Stimulated activated CD4-positive, alpha-beta T cell treated with anti-CD3 and anti-CD28 coated beads, Interleukin-4, amount 100 ng/mL, for 48 hours (primary cell): ENCODE results near the gene GALNS.
A peak's percentile ranks its signal among the peaks of the same experiment; 100 is the strongest.
"Not testable (repeated sequence)": the region's sequence is repeated elsewhere in the genome, so short reads cannot be mapped to it uniquely, and the experiment has no call there.

Experiments
- DNase-seq, 2 donors: peaks; one replicate each; pipeline ENCODE4 v3.0.0-alpha.2; 2020; ENCODE audit warnings: low read depth in 2 of 2

The GALNS gene, protein sequence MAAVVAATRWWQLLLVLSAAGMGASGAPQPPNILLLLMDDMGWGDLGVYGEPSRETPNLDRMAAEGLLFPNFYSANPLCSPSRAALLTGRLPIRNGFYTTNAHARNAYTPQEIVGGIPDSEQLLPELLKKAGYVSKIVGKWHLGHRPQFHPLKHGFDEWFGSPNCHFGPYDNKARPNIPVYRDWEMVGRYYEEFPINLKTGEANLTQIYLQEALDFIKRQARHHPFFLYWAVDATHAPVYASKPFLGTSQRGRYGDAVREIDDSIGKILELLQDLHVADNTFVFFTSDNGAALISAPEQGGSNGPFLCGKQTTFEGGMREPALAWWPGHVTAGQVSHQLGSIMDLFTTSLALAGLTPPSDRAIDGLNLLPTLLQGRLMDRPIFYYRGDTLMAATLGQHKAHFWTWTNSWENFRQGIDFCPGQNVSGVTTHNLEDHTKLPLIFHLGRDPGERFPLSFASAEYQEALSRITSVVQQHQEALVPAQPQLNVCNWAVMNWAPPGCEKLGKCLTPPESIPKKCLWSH

GRCh38 chr16:88856828-88857727 is at the start of gene GALNS, which contains the start of gene TRAPPC2L:
TSS of gene GALNS (minus strand) at chr16:88856947. CDS start at chr16:88856877, 70 bp downstream.
TSS of gene TRAPPC2L (plus strand) at chr16:88857127. CDS start at chr16:88857151, 24 bp downstream.
- DNase-seq = peak; percentile 98 to 100

- no peak for DNase-seq
These were observed 49.3 kb upstream of the GALNS start for GRCh38 chr16:88906020-88906419.

DNA sequence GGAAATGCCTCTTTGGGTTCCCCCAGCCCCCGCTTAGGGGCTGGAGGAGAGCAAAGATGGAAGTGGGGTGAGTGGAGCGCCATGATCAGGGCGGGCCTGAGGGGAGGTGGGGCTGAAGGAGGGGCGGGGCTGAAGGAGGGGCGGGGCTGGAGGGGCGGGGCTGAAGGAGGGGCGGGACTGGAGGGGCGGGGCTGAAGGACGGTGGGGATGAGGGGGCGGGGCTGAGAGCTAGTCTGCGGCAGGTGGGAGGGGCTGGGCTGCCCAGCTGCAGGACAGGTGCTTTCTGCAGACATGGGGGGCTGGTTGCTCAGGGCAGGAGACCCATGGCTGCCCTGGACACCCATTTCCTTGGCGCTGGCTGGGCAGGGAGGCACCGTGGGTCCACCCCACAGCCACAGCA is 48.8 kb upstream of the GALNS start:
- DNase-seq = peak in 1 of 2 donors; percentile 12

GRCh38 chr16:88904676-88905365 is 48.1 kb upstream of the GALNS start:
- no peak for DNase-seq

- no peak for DNase-seq
These were observed 46.5 kb upstream of the GALNS start for GRCh38 chr16:88903267-88903666.

- DNase-seq = no peak
These were observed 46.0 kb upstream of the GALNS start for GRCh38 chr16:88902744-88903143.

- DNase-seq = no peak
These were observed 45.1 kb upstream of the GALNS start for GRCh38 chr16:88901718-88902337.

DNA sequence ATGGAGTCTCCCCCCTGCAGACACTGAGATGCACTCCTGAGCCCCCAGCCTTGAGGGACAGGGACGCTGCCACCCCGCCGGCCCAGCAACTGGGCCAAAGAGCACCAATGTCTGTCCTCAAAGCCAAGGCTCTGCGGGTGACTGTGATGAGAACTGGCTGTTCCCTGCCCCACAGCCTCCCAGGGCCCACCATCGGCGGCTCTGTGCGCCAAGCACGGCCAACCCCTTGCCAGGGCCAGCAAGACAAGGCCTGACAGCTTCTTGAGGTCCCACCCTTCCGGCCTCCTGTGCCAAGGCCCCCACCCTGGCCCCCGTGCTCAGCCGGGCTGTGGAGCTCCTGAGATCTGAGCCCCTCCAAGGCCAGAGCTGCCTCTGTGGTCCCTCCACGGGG is 43.9 kb upstream of the GALNS start:
- no peak for DNase-seq

- no peak for DNase-seq
These were observed 43.3 kb upstream of the GALNS start for GRCh38 chr16:88899901-88900661.

DNA sequence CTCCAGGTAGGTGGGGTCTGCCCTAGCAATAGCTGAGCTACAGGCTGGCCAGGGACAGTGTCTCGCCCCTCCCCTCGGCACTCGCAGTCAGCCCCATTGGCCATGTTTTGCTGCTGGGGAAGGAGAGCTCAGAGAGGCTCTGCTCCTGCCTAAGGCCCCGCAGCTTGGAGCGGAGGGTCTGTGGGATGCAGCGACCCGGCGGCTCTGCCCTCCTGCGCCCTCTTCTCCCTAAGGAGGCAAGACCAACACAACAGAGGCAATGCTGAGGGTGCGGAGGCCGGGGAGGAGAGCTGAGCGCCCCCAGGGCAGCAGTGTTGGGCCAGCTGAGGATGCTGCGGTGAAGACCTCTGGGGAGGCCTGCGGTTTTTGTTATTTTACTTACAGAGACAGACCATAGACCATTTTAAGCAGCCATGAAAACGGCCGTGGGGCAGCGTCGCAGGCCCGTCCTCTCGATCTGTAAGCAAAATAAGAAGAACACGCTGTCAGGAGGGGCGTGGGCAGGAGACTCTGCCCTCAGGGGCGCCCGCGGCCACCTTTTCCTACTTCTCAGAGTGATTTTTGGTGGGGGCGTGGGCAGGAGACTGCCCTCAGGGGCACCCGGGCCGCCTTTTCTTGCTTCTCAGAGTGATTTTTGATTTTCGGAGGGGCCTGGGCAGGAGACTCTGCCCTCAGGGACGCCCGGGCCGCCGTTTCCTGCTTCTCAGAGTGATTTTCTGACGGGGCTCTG is 41.1 kb upstream of the GALNS start:
- no peak for DNase-seq

GRCh38 chr16:88896238-88897070 is 39.7 kb upstream of the GALNS start:
- DNase-seq = no peak

GRCh38 chr16:88895335-88895734 is 38.6 kb upstream of the GALNS start:
- DNase-seq = no peak

DNA sequence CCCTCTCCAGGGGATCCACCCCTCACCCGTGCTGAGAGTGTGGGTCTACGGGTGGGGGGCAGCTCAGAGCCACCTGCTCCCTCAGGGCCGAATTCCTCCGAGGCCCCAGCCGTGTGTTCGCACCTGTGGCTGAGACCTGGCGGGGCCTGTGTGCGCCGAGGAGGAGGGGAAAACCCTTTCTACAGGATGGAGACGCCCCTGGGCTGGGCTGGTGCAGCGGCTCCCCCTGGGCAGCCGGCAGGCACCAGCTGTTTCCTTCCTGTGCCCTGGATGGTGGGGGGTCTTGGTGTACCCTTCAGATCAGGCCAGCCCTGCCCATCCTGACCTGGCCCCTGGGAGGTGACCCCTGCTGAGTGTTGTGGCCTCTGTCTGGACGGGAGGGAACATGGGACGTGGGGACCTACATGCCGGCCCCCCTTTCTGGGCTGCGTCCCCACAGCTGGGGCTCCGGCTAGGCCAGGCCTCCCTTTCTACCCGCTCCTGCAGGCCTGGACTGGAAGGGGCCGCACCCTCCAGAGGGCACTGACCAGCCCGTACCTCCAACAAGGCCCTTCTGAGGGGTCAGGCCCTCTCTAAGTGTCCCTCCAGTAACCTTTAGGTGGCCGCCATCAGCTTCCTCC is 38.0 kb upstream of the GALNS start:
- no peak for DNase-seq

DNA sequence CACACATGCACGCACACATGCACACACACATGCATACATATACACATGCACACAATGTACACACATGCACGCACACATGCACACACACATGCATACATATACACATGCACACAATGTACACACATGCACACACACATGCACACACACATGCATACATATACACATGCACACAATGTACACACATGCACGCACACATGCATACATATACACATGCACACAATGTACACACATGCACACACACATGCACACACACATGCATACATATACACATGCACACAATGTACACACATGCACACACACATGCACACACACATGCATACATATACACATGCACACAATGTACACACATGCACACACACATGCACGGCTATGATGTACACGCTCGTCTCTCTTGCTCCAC is 37.5 kb upstream of the GALNS start:
- DNase-seq = not testable (repeated sequence)

GRCh38 chr16:88893127-88893968 is 36.6 kb upstream of the GALNS start:
- DNase-seq = no peak

GRCh38 chr16:88892065-88892464 is 35.3 kb upstream of the GALNS start:
- no peak for DNase-seq

DNA sequence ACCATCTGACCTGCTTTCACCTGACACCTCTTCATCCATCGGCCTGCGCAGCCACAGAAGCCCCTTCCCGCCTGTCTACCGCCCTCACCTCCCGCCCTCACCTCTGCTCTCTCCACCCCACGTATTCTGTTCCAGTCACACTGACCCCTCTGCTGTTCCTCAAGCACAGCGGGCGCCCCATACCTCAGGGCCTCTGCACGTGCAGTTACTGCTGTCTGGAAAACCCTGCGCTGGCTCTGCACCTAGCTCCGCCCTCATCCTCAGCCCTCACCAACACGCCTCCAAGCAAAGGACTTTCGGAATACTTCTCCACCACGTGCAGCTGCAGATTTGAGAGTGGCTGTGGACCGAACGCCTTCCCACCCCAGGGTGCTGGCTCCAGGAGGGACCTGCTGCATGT is 34.3 kb upstream of the GALNS start:
- no peak for DNase-seq
